Activated CD4-positive, alpha-beta T cell treated with anti-CD3 and anti-CD28 coated beads, Interleukin-2, amount 10 ng/mL, durations not matched to agents 24 days and 14 days (primary cell): Measurements from ENCODE around the gene GSC2. TPM values are rescaled to one million over a fixed set of nuclear protein-coding genes. Genes with fewer than 3 reads are reported as not detected.
A peak's percentile ranks its signal among the peaks of the same experiment; 100 is the strongest.

Experiments
- DNase-seq: peaks from one replicate; pipeline ENCODE4 v3.0.0; 2022
- H3K27ac Mint-ChIP-seq: one replicate; pipeline ENCODE4 v1.8.0; 2022; ENCODE audit warnings: mild to moderate bottlenecking, mixed read lengths
- H3K27me3 Mint-ChIP-seq: one replicate; pipeline ENCODE4 v1.8.0; 2022; ENCODE audit warnings: mixed read lengths
- H3K36me3 Mint-ChIP-seq: one replicate; pipeline ENCODE4 v1.8.0; 2022; ENCODE audit warnings: low read depth, mild to moderate bottlenecking, mixed read lengths
- H3K4me1 Mint-ChIP-seq: one replicate; pipeline ENCODE4 v1.8.0; 2021; ENCODE audit warnings: mixed read lengths
- H3K4me3 Mint-ChIP-seq: one replicate; pipeline ENCODE4 v1.8.0; 2022; ENCODE audit warnings: mild to moderate bottlenecking, moderate library complexity, mixed read lengths
- H3K9me3 Mint-ChIP-seq: one replicate; pipeline ENCODE4 v1.8.0; 2021; ENCODE audit warnings: mixed read lengths
- intact Hi-C: fragments of 100-400 bp; cut with micrococcal nuclease; formaldehyde crosslinking; loops from one replicate; pipeline ENCODE4 v1.15.1; 2023
- total RNA-seq: library from RNA; stranded (reverse); gene quantifications from 2 replicates; pipeline ENCODE4 v1.2.3, GENCODE V29; 2022

Gene GSC2
- total RNA-seq, 1 donor from 2014 or later, result not detected

DNA sequence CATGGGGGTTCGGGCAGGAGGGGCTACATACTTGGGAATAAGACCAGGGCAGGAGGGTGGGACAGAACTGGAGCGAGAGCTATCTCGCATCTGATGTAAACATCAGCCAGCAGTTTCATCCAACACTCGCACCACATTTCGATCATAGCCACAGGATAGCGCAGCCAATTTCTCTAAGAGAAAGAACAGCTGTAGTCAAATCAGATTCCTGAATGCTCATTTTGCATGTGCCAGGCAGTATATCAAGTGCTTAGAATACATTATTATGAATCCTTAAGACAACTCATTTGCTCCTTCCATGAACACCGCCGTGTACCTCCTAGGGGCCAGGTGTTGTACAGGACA lies 42.4 kb downstream of the GSC2 start:
- Mint-ChIP-seq H3K9me3 (no peaks in the 10 kb centered on the region), H3K27ac (no peak overlapping the region), H3K4me1 (peaks cover 46% of the 10 kb centered on the region), H3K36me3 (peaks cover 8% of the 10 kb centered on the region), H3K4me3 (no peak overlapping the region), H3K27me3 (no peaks in the 10 kb centered on the region)
- DNase-seq, result no peak
- intact Hi-C loops, result loop anchor here (2.0 kb wide), 1 partner anchor 15 kb away; the partner anchor contains the start of gene DGCR2

- intact Hi-C loops, result no loop called here
- peak overlapping the region; percentile 25 for H3K27ac Mint-ChIP-seq
- H3K36me3 Mint-ChIP-seq, result peaks cover 8% of the 10 kb centered on the region
- no peaks in the 10 kb centered on the region for H3K27me3 Mint-ChIP-seq
- no peaks in the 10 kb centered on the region for H3K9me3 Mint-ChIP-seq
- peaks cover 46% of the 10 kb centered on the region for H3K4me1 Mint-ChIP-seq
- H3K4me3 Mint-ChIP-seq, result no peak overlapping the region
- no peak for DNase-seq
Measured at GRCh38 chr22:19106886-19107729, 43.0 kb downstream of the GSC2 start.

DNA sequence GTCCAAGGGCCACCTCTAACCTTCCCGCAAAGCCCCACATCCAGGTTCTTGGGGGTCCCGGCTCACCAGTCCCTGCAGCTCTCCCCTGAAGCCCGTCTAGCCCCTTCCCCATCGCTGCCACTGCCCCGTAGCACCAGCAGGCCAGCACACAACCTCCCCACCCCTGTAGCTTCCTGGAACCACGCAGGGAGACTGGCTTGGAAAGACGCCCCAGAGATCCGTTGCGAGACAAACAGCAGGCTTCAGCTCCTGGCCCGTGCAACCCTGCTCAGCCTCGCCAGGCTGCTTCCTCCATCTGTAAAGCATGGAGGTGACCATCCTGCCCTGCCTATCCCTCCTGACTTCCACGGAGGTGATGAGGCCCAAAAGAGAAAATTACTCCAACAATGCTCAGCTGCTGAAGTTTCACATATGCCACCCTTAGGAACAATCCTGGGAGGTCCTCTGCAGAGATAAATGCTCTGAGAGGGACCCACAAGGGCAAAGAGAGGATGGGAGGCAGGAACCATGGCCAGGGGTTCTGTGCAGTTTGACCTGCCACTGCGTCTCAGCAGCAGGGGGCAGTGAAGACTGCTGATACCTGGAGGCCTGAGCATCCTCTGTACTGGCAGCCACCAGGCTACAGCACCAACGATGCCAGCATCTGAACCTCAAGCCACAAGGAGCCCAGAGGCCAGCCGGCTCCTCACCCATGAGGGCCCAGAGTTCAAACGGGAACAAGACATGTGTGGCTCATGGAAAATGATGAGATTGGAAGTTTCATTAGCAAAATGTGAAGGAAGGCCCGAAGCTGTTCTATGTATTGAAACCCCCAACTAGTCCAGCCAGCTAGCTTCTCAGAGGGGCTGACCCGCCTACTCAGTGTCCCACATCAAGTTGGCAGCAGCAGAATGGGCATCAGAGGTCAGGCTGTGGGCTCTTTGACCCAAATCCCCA lies 44.0 kb downstream of the GSC2 start:
- Mint-ChIP-seq H3K4me3 (no peak overlapping the region), H3K27ac (no peak overlapping the region), H3K36me3 (peaks cover 8% of the 10 kb centered on the region), H3K4me1 (peaks cover 43% of the 10 kb centered on the region), H3K9me3 (no peaks in the 10 kb centered on the region), H3K27me3 (no peaks in the 10 kb centered on the region)
- intact Hi-C loops, result no loop called here
- peak; percentile 80 for DNase-seq

GRCh38 chr22:19105456-19105855 lies 44.6 kb downstream of the GSC2 start:
- DNase-seq, result no peak
- no peak overlapping the region for H3K27ac Mint-ChIP-seq
- H3K9me3 Mint-ChIP-seq, result no peaks in the 10 kb centered on the region
- peaks cover 10% of the 10 kb centered on the region for H3K36me3 Mint-ChIP-seq
- no peaks in the 10 kb centered on the region for H3K27me3 Mint-ChIP-seq
- intact Hi-C loops, result no loop called here
- peaks cover 37% of the 10 kb centered on the region for H3K4me1 Mint-ChIP-seq
- H3K4me3 Mint-ChIP-seq, result no peak overlapping the region

- no peaks in the 10 kb centered on the region for H3K27me3 Mint-ChIP-seq
- intact Hi-C loops, result no loop called here
- H3K36me3 Mint-ChIP-seq, result peaks cover 11% of the 10 kb centered on the region
- no peak for DNase-seq
- H3K4me1 Mint-ChIP-seq, result peaks cover 25% of the 10 kb centered on the region
- H3K27ac Mint-ChIP-seq, result no peak overlapping the region
- no peaks in the 10 kb centered on the region for H3K9me3 Mint-ChIP-seq
- no peak overlapping the region for H3K4me3 Mint-ChIP-seq
Measured at GRCh38 chr22:19103880-19104821, 45.9 kb downstream of the GSC2 start.

DNA sequence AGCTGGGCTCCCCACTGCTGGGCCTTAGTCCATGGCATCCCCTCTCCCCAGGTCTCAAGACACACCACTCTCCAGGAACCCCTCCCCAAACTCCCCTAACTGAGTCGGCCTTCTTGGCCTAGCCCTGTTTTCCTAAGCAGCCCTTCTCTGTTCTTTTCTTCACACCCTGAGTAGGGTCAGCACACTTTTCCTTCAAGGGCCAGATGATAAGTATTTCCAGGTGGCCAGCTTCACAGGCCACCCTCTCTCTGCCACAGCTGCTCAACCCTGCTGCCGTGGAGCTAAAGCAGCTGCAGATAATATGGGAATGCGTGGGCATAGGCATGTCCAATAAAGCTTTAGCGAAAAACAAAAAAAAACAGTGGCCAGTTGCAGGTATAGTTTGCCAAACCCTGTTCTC lies 51.9 kb downstream of the GSC2 start:
- Mint-ChIP-seq H3K9me3 (no peaks in the 10 kb centered on the region), H3K36me3 (peaks cover 11% of the 10 kb centered on the region), H3K4me1 (no peaks in the 10 kb centered on the region), H3K4me3 (no peak overlapping the region), H3K27ac (no peak overlapping the region), H3K27me3 (no peaks in the 10 kb centered on the region)
- no peak for DNase-seq
- intact Hi-C loops, result no loop called here

DNA sequence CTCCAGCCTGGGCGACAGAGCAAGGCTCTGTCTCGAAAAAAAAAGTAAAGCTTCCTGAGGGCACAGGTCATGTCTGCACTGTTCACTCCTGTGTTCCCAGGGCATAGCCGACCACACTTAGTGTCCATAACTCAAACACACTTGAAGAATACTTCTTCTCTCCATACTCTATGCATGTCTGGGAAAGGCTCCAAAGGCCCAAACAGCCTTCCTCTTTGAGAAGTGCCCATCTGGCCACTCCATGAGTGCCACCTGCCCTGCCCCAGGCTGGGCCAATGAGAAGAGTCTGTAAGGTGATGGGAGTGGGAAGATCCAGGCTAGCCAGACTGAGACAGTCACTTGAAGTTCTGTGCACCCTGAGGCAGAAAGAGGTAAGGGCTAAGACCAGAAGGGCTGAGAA lies 52.6 kb downstream of the GSC2 start:
- no peaks in the 10 kb centered on the region for H3K4me1 Mint-ChIP-seq
- no peak for DNase-seq
- intact Hi-C loops, result no loop called here

More for the DNA sequence above, 52.6 kb downstream of the GSC2 start:
- Mint-ChIP-seq H3K36me3 (peaks cover 11% of the 10 kb centered on the region), H3K27ac (no peak overlapping the region), H3K4me3 (no peak overlapping the region), H3K27me3 (no peaks in the 10 kb centered on the region), H3K9me3 (no peaks in the 10 kb centered on the region)

Other genes starting within 250 kb of the GSC2 start
- 1.3 and 1.5 TPM in 2 replicates for gene DGCR6, start 244.0 kb downstream of the GSC2 start, total RNA-seq
- gene PRODH, start 214.0 kb downstream of the GSC2 start, total RNA-seq, result 0.83 and 0.98 TPM in 2 replicates
- gene DGCR2, start 27.9 kb downstream of the GSC2 start, total RNA-seq, result 23.8 and 25.5 TPM in 2 replicates
- gene TSSK2, start 19.0 kb downstream of the GSC2 start, total RNA-seq, result not detected in 2 replicates
- 17.6 and 19.1 TPM in 2 replicates for gene ESS2, start 5.6 kb downstream of the GSC2 start, total RNA-seq
- gene SLC25A1, start 28.4 kb upstream of the GSC2 start, total RNA-seq, result 39.4 and 41.2 TPM in 2 replicates
- gene CLTCL1, start 141.4 kb upstream of the GSC2 start, total RNA-seq, result 0.43 and 1.3 TPM in 2 replicates